ENCODE results near the gene RAPGEF4.
A peak's percentile ranks its signal among the peaks of the same experiment; 100 is the strongest.

Gene RAPGEF4

DNA sequence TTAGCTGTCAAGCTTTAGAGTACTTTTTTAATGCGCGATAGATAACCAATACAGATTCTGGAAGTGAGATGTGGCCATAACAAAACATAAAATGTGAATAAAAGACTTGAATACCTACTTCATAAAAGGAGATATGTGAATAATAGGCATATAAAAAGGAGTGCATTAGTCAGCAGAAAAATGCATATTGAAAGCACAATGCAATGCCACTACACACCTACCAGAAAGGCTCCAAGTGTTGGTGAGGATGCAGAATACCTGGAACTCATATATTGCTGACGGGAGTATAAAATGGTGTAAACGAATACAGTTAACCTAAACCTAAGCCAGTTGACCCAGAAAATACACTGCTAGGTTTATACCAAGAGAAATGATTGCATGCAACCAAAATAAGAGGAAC, 10.9 kb upstream of the RAPGEF4 start:
- ChIA-PET CTCF (no interaction called here), POLR2A (ENCODE audit: low non-redundant PET) (no interaction called here)
- H3K27ac ChIP-seq, result no peak overlapping the region
- DNase-seq (ENCODE audit: low spot score), result no peak
- TF ChIP-seq, protein P1, sequence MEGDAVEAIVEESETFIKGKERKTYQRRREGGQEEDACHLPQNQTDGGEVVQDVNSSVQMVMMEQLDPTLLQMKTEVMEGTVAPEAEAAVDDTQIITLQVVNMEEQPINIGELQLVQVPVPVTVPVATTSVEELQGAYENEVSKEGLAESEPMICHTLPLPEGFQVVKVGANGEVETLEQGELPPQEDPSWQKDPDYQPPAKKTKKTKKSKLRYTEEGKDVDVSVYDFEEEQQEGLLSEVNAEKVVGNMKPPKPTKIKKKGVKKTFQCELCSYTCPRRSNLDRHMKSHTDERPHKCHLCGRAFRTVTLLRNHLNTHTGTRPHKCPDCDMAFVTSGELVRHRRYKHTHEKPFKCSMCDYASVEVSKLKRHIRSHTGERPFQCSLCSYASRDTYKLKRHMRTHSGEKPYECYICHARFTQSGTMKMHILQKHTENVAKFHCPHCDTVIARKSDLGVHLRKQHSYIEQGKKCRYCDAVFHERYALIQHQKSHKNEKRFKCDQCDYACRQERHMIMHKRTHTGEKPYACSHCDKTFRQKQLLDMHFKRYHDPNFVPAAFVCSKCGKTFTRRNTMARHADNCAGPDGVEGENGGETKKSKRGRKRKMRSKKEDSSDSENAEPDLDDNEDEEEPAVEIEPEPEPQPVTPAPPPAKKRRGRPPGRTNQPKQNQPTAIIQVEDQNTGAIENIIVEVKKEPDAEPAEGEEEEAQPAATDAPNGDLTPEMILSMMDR (conservative IDR thresholded peaks at IDR 0.05; ENCODE audit: low read depth), result no peak

DNA sequence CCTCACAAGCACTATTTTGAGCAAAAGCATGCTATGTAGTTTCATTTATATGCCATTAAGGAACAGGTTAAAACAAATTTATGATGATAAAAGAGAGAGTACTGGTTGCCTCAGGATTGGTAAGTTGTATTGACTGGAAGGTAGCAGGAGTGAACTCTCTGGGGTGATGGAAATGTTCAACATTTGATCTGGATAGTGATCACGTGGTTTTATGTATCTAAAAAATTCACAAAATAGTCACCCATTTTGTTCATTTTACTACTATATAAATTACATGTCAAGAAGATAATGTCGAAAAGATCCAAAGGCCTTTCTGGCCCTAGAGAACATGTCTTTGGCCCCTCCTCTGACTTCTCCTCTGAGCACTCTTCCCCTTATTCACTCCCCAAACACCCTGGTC, 10.4 kb upstream of the RAPGEF4 start:
- H3K27ac ChIP-seq, result no peak overlapping the region
- ChIA-PET CTCF (no interaction called here), POLR2A (ENCODE audit: low non-redundant PET) (no interaction called here)
- TF ChIP-seq, protein P1 (conservative IDR thresholded peaks at IDR 0.05; ENCODE audit: low read depth), result no peak
- no peak for DNase-seq (ENCODE audit: low spot score)

DNA sequence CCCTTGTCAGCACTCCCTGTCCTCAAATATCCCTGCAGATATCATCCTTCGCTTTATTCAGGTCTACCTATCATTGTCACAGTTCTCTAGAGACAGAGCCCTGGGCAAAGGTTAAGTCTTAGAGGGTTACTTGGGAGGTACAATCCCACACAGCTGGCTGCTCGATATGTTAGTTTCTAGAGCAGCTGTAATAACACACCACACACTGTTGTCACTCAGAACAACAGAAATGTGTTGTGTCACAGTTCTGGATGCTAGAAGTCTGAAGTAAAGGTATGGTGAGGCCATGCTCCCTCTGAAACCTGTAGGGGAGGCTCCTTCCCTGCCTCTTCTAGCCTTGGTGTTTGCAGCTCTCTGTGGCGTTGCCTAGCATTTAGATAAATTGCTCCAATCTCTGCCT, 9.9 kb upstream of the RAPGEF4 start:
- CTCF ChIA-PET, result no interaction called here
- DNase-seq (ENCODE audit: low spot score), result no peak
- no peak overlapping the region for H3K27ac ChIP-seq
- TF ChIP-seq, protein P1 (conservative IDR thresholded peaks at IDR 0.05; ENCODE audit: low read depth), result no peak
- POLR2A ChIA-PET (ENCODE audit: low non-redundant PET), result no interaction called here

DNA sequence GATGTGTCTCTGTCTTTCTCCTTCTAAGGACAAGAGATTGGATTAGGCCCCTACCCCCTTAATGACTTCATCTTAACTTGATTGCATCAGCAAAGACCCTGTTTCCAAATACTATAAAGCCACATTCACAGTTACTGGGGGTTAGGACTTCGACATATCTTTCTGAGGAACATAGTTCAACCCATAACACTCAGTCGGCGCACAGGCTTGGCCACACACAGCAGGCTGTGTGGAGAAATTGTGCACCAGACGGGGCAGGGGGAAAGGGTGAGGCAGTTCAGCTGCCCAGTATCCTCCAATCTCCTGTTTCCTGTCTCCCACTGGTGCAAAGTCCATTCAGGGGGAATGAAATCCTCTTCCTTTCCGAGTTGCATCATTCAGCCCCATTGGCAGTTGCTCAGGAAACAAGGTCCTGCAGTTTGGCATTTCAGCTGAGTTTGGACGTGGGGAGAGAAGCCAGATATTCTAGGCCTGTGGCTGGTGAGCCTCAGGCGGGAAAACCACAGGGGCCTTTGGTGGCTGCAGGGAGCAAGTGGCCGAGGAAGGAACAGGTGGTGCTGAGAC, 9.4 kb upstream of the RAPGEF4 start:
- DNase-seq (ENCODE audit: low spot score), result no peak
- no peak overlapping the region for H3K27ac ChIP-seq
- POLR2A ChIA-PET (ENCODE audit: low non-redundant PET), result no interaction called here
- TF ChIP-seq, protein P1 (conservative IDR thresholded peaks at IDR 0.05; ENCODE audit: low read depth), result no peak
- CTCF ChIA-PET, result no interaction called here

DNA sequence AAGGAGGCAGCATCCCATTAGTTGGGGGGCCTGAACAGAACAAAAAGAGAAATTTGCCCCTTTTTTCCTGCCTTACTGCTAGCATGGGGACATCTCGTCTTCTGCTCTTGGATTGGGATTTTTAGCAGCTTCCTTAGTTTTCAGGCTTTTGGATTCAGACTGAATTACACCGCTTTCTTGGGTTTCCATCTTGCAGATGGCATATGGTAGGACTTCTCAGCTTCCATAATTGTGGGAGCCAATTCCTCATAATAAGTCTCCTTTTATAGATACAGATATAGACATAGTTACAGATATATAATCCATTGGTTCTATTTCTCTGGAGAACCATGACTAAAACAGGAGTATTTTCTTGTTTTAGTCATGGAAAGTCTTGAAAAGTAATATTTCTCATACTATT, 5.2 kb upstream of the RAPGEF4 start:
- TF ChIP-seq, protein P1 (conservative IDR thresholded peaks at IDR 0.05; ENCODE audit: low read depth), result no peak
- DNase-seq (ENCODE audit: low spot score), result no peak
- no peak overlapping the region for H3K27ac ChIP-seq
- POLR2A ChIA-PET (ENCODE audit: low non-redundant PET), result no interaction called here
- CTCF ChIA-PET, result no interaction called here

DNA sequence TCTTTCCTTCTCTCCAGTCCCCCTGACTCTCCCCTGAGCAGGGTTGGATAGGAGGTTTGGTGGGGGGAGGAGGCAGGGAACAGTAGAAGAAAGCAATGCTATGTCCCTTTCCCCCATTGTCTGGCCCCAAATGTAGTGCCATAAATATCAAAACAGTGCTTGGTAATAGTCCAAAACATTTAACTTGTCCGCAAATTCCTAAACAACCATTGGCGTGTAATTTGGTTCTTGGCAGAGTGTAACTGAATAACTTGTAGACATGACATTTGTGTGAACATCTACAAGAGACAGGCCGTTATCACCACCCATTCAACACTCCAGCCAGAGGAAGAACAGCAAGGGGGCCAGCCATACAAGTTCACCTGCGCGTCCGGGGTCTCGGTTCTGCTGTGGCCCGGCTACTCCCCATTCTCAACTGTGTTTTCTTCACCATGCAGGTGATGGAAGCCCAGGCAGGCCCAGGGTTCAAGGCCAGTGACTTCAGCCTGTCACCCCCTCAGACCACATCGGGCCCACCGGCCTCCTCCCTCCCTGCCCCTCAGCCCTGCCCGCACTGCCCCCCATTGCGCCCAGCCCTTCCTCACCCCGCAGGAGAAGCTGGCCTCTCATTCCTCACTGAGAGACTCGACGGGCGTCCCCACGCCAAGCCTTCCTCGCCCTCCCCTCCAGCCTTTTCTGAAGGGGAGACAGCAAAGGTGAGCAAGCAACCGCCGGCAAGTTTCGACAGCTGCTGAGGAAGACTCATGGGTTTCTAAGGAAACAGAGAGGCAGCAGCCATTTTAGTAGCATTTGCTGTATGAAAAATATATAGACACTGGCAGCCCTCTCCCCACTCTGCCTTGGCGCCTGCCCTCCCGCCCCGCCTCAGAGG, 699 bp upstream of the RAPGEF4 start:
- peak; percentile 52 for DNase-seq (ENCODE audit: low spot score)
- POLR2A ChIA-PET (ENCODE audit: low non-redundant PET), result no interaction called here
- TF ChIP-seq, protein P1 (conservative IDR thresholded peaks at IDR 0.05; ENCODE audit: low read depth), result no peak
- CTCF ChIA-PET, result interaction anchor here (0.5 kb wide), 1 partner anchor 185 kb away, joined by 4 read pairs; no protein-coding TSS in a partner anchor
- H3K27ac ChIP-seq, result no peak overlapping the region
